NCI-H510A (cell line): ENCODE measurements around the gene OTUD6A.

Experiments
- DNase-seq: peaks from one replicate; lab custom pipeline; 2025; lab: John Stamatoyannopoulos, UW

OTUD6A gene, protein sequence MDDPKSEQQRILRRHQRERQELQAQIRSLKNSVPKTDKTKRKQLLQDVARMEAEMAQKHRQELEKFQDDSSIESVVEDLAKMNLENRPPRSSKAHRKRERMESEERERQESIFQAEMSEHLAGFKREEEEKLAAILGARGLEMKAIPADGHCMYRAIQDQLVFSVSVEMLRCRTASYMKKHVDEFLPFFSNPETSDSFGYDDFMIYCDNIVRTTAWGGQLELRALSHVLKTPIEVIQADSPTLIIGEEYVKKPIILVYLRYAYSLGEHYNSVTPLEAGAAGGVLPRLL

DNA sequence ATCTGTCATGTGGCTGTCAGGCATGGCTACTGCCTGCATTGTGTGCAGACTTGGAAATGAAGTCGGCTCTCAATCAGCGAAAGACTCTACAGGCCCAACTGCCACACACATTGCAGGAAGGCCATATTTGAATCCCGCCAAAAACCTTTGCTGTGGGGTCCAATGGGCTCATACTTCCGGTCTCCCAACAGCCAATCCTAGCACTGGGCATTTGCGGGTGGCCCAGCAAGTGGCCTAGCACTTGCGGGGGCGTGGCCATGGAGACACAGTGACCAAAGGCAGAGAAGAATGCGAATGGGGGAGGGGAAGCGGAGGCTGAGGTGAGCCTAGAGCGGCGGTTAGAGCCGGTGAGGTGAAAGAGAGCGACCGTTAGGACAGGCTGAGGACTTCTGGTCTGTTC is at the start of gene OTUD6A:
TSS of gene OTUD6A (plus strand) at position 382 of the 400 bp plus-strand sequence. CDS start 68 bp downstream, outside the sequence.
- no peak for DNase-seq

DNA sequence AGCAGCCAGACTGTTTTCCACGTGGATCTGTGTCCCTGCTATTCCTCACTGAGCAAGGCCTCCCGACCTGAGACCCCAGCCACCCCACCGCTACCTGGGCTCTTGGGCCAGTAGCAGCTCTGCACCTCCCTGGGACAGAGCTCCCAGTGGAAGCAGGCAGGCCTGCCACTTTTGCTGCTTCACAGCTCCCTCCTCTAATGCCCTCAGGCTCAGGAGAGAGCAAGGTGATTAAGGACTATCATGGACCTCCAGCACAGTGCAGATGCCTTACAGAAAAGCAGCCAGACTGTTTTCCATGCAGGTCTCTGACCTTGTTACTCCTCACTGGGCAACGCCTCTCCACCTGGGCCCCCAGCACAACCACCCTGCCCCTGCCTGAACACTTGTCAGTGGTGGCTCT is 49.5 kb upstream of the OTUD6A start:
- no peak for DNase-seq

GRCh38 chrX:70013466-70014381 is 48.5 kb upstream of the OTUD6A start:
- DNase-seq: no peak

DNA sequence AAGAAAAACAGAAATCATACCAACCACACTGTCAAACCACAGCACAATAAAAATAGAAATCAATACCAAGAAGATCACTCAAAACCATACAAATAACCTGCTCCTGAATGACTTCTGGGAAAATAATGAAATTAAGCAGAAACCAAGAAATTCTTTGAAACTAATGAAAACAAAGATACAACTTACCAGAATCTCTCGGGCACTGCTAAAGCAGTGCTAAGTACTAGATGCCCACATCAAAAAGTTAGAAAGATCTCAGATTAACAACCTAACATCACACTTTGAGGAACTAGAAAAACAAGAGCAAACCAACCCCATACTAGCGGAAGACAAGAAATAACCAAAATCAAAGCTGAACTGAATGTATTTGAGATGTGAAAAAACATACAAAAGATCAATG is 45.7 kb upstream of the OTUD6A start:
- DNase-seq: no peak

DNA sequence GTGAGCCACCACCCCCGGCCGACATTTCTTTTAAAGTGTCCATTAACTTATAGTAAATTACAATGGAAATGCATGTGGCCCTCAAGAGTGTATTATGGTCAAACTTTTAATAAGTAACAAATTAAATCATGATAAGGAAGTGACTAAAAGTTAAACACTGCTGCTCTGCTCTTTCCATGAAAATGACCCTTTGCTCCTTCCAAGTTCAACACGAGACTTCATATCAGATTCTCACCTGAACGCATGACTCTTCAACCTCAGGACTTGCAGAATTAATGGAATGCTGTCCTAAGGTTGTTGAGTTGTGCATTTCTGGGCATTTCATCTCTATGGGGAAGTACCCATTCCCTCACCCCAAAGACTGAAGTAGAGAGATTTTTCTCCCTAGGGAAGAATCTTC is 39.6 kb upstream of the OTUD6A start:
- no peak for DNase-seq

- no peak for DNase-seq
Measured at GRCh38 chrX:70025464-70025863, 36.8 kb upstream of the OTUD6A start.

DNA sequence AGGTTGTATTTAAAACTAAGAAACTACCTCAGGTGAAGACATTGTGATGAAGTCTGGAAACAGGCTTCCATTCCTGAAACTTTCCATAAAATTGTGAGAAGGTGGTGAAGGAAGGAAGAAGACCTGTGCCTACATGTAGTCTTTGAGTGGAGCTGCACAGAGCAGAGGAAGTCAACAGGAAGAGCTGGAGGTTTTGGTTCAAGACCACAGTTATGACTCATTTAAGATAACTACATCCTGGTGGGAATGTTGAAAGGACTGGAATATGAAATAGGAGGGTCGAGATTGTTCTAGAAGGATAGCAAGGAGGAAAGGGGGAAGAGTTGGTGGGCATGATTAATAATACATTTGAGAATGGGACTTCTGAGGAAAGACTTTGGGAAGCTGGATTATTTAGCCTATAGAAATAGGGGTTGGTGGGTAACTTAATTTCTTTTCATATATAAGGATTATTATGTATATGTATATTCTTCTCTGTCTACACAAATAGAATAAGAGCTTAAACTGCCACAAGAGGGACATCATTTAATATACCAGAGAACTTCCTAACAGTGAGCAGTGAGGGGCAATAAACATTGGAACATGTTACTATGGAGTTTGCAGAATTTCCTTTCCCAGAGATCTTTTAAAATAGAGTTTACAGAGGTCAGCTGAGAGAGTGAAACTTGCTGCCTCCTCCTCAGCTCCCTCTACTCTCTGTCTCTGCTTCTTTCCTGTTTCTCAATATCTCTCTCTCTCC is 36.0 kb upstream of the OTUD6A start:
- no peak for DNase-seq

DNA sequence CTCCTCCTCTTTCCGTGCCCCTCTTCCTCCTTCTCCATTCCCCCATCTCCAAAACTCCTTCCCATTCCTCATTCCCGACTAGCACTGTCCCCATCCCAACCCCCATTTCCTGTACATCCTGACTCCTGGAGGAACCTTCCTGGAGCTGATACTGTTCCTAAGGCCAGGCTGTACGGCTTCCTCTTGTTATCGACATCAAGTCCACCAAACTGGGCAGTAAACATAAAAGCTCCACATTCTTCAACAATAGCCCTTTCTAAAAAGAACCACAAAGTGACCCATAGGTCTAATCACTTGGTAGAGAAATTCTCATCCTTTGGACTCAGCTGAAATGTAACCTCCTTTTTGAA is 35.4 kb upstream of the OTUD6A start:
- DNase-seq: no peak

DNA sequence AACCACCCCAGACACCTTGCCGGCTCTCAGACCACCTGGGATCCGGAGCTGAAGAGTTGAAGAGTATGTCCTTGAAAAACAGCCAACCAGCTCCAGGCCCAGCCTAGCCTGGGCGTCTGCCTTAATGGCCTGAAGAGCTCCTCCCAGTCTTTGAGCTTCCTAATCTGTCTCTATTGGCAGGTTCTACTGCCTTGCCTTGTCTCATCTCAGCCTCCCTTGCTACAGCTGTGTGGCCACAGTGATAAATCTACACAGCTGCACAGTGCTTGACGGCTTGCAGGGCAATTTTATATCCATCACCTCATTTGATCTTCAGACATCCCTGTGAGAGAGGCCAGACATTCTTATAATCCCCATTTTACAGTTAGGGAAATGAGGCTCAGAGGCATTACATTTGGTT is 32.4 kb upstream of the OTUD6A start:
- DNase-seq: no peak

DNA sequence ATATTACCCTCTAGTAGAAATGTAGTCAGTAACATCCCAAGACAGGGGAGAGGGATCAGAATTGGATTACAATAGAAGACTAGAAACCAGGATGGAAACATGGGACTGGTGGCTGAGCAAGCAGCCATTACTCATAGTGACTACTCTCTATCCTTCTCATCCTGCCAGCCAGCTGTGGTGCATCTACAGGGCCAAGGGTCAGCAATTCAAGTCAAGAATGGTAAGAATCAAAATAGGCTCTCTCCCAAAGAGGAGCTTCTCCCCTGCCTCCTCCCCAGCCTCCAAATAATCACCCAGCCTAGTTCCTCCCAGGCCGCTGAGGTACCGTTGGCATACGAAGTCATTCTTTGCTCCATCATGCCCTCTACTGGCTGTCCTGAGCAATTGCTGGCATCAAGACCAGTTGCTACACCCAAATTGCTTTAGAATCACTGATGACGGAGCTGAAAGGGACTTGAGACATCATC is 31.9 kb upstream of the OTUD6A start:
- no peak for DNase-seq

- DNase-seq: no peak
Measured at GRCh38 chrX:70032792-70033191, 29.5 kb upstream of the OTUD6A start.

GRCh38 chrX:70033348-70034051 is 28.8 kb upstream of the OTUD6A start:
- DNase-seq: no peak

GRCh38 chrX:70034646-70035045 is 27.6 kb upstream of the OTUD6A start:
- no peak for DNase-seq

GRCh38 chrX:70038515-70038914 is 23.7 kb upstream of the OTUD6A start:
- DNase-seq: no peak

- DNase-seq: no peak
Measured at GRCh38 chrX:70038951-70039350, 23.3 kb upstream of the OTUD6A start.

DNA sequence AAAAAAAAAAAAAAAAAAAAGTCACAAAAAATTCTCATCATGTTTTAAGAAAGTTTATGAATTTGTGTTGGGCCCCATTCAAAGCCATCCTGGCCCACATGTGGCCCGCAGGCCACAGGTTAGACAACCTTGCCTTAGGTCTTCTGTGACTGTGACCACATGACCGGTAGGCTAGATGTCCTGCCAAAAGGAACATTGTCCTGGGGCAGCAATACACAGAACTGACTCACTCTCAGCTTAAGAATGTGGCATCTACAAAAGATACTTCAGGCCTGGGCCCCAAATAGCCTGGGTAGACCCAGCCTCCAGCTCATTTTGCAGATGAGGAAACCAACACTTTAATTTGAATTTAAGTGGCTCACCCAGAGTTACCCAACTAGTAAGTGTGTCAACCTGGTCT is 22.5 kb upstream of the OTUD6A start:
- DNase-seq: no peak

DNA sequence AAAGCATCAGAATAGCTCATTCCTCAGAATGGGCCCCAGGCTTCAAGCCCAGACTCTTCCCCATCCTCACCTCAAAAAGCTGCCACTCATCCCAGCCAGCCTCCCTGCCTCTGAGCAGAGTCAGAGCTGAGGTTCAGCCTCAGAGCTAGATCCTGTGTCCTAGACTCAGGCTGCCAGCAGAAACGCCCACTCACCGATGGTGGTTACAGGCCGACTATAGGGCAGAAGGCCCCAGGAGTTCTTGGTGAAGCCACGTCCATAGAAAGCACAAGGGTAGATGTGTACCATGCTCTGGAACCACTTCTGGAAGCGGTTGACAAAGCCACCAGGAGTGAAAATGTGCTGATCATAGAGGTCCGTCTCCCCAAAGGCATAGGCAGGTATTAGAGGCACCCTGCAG is 20.3 kb upstream of the OTUD6A start:
- DNase-seq: no peak

DNA sequence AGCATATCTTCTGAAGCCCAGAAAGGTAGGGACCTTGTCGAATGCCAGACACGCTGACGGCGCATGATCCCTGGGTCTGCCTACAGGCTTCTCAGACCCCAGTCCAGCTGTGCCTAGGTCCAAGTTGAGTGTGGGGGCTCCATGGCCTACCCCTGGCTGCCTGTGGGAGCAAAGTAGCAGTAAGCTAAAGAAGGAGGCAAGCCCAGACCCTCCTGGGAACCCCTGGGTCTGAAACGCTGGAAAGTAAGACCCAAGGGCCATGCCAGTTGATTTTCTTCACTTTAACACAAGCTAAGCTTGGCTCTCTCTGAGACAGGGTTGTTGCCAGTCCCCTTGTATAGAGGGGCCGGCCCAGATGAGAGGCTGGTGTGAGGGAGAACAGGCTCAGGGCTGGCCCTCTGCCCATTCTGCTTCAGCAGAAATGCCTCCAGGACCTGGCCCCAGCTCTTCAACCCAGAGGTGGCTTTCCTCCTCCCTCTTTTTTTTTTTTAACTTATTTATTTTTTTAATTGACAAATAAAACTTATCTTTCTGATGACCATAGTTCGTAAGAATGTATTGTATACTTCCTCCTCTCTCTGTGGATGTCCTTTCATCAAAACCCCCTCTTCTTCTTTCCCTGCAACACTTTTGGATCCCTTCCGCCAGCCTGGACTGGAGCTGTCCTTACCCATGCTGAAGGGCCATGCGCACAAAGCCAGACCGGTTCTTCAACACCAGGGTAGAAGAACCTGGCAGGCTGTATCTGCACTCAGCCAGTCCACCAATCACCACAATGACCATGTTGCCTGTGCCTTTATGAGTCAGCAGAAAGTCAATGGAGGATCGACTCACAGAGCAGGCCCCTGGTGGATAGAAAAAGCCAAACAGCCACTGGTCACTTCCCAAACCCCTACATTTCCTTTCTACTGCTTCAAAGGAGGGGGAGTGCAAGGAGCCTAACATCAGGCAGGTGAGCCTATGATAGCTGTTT is 19.6 kb upstream of the OTUD6A start:
- DNase-seq: no peak

DNA sequence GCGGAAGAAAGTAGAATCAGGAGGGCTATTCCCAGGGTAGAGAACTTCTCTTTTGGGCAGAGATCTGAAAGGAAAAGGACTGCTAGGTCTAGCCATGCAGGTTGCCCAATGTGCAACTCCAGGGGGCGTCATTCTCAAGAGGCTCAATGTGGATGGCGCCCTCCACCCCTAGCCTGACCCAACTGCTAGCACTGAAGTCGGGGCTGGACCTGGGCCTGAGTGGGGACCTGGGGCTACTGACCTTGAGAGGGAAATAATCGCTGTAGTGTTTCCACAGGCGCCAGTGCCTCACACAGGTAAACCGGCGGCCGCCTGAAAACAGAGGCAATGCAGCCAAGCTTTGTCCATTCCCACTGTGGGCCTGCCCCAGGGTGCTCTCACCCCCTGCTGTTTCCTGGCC is 18.6 kb upstream of the OTUD6A start:
- no peak for DNase-seq

DNA sequence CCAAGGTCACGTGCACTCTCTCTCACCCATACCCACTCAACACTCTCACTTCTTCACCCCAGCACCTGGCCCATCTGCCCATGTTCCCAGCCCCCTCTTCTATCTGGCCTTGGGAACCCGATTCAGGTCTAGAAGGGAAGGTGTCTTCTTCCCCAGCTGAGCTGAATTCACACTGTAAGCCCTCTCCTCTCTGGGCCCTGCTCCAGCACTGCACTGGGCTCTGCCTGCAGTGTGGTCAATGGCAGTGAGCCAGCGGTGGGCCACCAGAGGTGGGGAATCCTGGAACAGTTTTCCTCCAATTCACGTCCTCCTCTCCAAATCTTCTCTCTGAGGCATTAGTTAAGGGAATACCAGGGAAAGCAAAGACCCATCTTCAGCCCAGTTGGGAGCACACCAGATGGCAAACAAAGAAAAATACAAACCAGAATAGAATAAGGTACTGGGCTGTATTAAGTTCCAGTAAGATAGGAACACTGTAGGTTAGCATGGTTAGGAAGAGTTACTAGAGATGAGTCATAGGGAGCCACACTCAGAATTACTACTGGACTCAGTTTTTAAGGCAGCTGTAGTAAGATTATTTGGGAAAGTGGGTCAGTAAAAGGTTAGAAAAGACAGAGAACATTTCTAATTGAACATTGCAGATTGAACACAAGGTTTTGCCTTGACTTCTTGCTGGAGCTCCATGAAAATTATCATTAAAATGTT is 17.6 kb upstream of the OTUD6A start:
- no peak for DNase-seq
